ENCODE results near the gene MMS22L. TPM values are rescaled to one million over a fixed set of nuclear protein-coding genes. Genes with fewer than 3 reads are reported as not detected.

The MMS22L gene
- total RNA-seq, 2 experiments from 2014 or later, result 34.1 to 34.7 TPM

- Mint-ChIP-seq H3K27ac (no peak overlapping the region), H3K9me3 (peaks cover 4% of the 10 kb centered on the region), H3K4me1 (ENCODE audit: low read depth) (no peaks in the 10 kb centered on the region), H3K4me3 (no peak overlapping the region), H3K36me3 (ENCODE audit: low read depth) (peaks cover 62% of the 10 kb centered on the region), H3K27me3 (no peaks in the 10 kb centered on the region)
- ChIA-PET CTCF (no interaction called here), POLR2A (no interaction called here)
- ATAC-seq (no peak), DNase-seq (no peak)
- intact Hi-C loops (cut with micrococcal nuclease), result no loop called here
- no peak for TF ChIP-seq CTCF (IDR thresholded peaks at IDR 0.05)
These were observed 42.8 kb downstream of the MMS22L start for GRCh38 chr6:97240222-97240621.

- TF ChIP-seq CTCF (IDR thresholded peaks at IDR 0.05), result no peak
- intact Hi-C loops (cut with micrococcal nuclease), result no loop called here
- DNase-seq (no peak), ATAC-seq (no peak)
- Mint-ChIP-seq H3K36me3 (ENCODE audit: low read depth) (peaks cover 50% of the 10 kb centered on the region), H3K27me3 (no peaks in the 10 kb centered on the region), H3K9me3 (no peaks in the 10 kb centered on the region), H3K4me1 (ENCODE audit: low read depth) (no peaks in the 10 kb centered on the region), H3K27ac (no peak overlapping the region), H3K4me3 (no peak overlapping the region)
- CTCF ChIA-PET, result no interaction called here
- POLR2A ChIA-PET, result no interaction called here
These were observed 51.1 kb downstream of the MMS22L start for GRCh38 chr6:97231911-97232310.

GRCh38 chr6:97222903-97223302 lies 60.1 kb downstream of the MMS22L start:
- DNase-seq, result no peak
- ChIA-PET CTCF (no interaction called here), POLR2A (no interaction called here)
- ATAC-seq, result no peak
- Mint-ChIP-seq H3K9me3 (no peaks in the 10 kb centered on the region), H3K27me3 (no peaks in the 10 kb centered on the region), H3K4me1 (ENCODE audit: low read depth) (no peaks in the 10 kb centered on the region), H3K36me3 (ENCODE audit: low read depth) (peaks cover 15% of the 10 kb centered on the region), H3K27ac (no peak overlapping the region), H3K4me3 (no peak overlapping the region)
- intact Hi-C loops (cut with micrococcal nuclease), result no loop called here
- no peak for TF ChIP-seq CTCF (IDR thresholded peaks at IDR 0.05)

GRCh38 chr6:97218912-97219311 lies 64.1 kb downstream of the MMS22L start:
- Mint-ChIP-seq H3K27me3 (no peaks in the 10 kb centered on the region), H3K9me3 (no peaks in the 10 kb centered on the region), H3K36me3 (ENCODE audit: low read depth) (peaks cover 11% of the 10 kb centered on the region), H3K4me3 (no peak overlapping the region), H3K4me1 (ENCODE audit: low read depth) (no peaks in the 10 kb centered on the region), H3K27ac (no peak overlapping the region)
- intact Hi-C loops (cut with micrococcal nuclease), result no loop called here
- ATAC-seq (no peak), DNase-seq (no peak)
- ChIA-PET CTCF (interaction anchor here (1.2 to 1.3 kb wide), 2 partner anchors 18 to 176 kb away, joined by 3 read pairs; no protein-coding TSS in a partner anchor), POLR2A (no interaction called here)
- TF ChIP-seq CTCF (IDR thresholded peaks at IDR 0.05), result no peak

GRCh38 chr6:97215157-97215769 lies 67.8 kb downstream of the MMS22L start:
- DNase-seq, result no peak

More at GRCh38 chr6:97215157-97215769, 67.8 kb downstream of the MMS22L start:
- intact Hi-C loops (cut with micrococcal nuclease), result no loop called here
- Mint-ChIP-seq H3K27ac (no peak overlapping the region), H3K27me3 (no peaks in the 10 kb centered on the region), H3K9me3 (no peaks in the 10 kb centered on the region), H3K4me1 (ENCODE audit: low read depth) (no peaks in the 10 kb centered on the region), H3K36me3 (ENCODE audit: low read depth) (peaks cover 14% of the 10 kb centered on the region), H3K4me3 (no peak overlapping the region)
- ChIA-PET CTCF (interaction anchor here (0.6 to 3.8 kb wide), 3 partner anchors 29 to 180 kb away, joined by 3 to 12 read pairs (median 3); no protein-coding TSS in a partner anchor), POLR2A (interaction anchor here (0.6 kb wide), 1 partner anchor 251 kb away, joined by 4 read pairs; no protein-coding TSS in a partner anchor)
- ATAC-seq, result no peak
- TF ChIP-seq CTCF (IDR thresholded peaks at IDR 0.05), result no peak

All from activated CD8-positive, alpha-beta T cell treated with anti-CD3 and anti-CD28 coated beads for 36 hours (primary cell).